ENCODE data around the gene TTC27.

TTC27 gene

GRCh38 chr2:32852856-32853255 is 225.0 kb downstream of the TTC27 start:
- no peak for DNase-seq
- TF ChIP-seq, protein P1, sequence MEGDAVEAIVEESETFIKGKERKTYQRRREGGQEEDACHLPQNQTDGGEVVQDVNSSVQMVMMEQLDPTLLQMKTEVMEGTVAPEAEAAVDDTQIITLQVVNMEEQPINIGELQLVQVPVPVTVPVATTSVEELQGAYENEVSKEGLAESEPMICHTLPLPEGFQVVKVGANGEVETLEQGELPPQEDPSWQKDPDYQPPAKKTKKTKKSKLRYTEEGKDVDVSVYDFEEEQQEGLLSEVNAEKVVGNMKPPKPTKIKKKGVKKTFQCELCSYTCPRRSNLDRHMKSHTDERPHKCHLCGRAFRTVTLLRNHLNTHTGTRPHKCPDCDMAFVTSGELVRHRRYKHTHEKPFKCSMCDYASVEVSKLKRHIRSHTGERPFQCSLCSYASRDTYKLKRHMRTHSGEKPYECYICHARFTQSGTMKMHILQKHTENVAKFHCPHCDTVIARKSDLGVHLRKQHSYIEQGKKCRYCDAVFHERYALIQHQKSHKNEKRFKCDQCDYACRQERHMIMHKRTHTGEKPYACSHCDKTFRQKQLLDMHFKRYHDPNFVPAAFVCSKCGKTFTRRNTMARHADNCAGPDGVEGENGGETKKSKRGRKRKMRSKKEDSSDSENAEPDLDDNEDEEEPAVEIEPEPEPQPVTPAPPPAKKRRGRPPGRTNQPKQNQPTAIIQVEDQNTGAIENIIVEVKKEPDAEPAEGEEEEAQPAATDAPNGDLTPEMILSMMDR (IDR thresholded peaks at IDR 0.05) = no peak
- intact Hi-C loops (cut with DNase I; ENCODE audit: low total_unique reads) = no loop called here
- no peaks in the 10 kb centered on the region for H3K4me1 ChIP-seq
- H3K36me3 ChIP-seq = no peaks in the 10 kb centered on the region
- no peaks in the 10 kb centered on the region for H3K9me3 ChIP-seq
- no peaks in the 10 kb centered on the region for H3K27me3 ChIP-seq
- no peak overlapping the region for H3K27ac ChIP-seq
- no peak overlapping the region for H3K4me3 ChIP-seq

- no peaks in the 10 kb centered on the region for H3K9me3 ChIP-seq
- H3K4me3 ChIP-seq = no peak overlapping the region
- intact Hi-C loops (cut with DNase I; ENCODE audit: low total_unique reads) = no loop called here
- H3K27me3 ChIP-seq = no peaks in the 10 kb centered on the region
- no peak overlapping the region for H3K27ac ChIP-seq
- no peaks in the 10 kb centered on the region for H3K36me3 ChIP-seq
- DNase-seq = no peak
- H3K4me1 ChIP-seq = no peaks in the 10 kb centered on the region
- TF ChIP-seq, protein P1 (IDR thresholded peaks at IDR 0.05) = no peak
These were observed 229.0 kb downstream of the TTC27 start for GRCh38 chr2:32856891-32857290.

- no peaks in the 10 kb centered on the region for H3K9me3 ChIP-seq
- intact Hi-C loops (cut with DNase I; ENCODE audit: low total_unique reads) = no loop called here
- no peaks in the 10 kb centered on the region for H3K36me3 ChIP-seq
- no peak for DNase-seq
- H3K4me3 ChIP-seq = no peak overlapping the region
- no peaks in the 10 kb centered on the region for H3K27me3 ChIP-seq
- H3K4me1 ChIP-seq = peaks cover 0 to 7% (median 3%) of the 10 kb centered on the region in 4 donors
- TF ChIP-seq, protein P1 (IDR thresholded peaks at IDR 0.05) = no peak
- H3K27ac ChIP-seq = no peak overlapping the region
These were observed 230.9 kb downstream of the TTC27 start for GRCh38 chr2:32858713-32859112.

DNA sequence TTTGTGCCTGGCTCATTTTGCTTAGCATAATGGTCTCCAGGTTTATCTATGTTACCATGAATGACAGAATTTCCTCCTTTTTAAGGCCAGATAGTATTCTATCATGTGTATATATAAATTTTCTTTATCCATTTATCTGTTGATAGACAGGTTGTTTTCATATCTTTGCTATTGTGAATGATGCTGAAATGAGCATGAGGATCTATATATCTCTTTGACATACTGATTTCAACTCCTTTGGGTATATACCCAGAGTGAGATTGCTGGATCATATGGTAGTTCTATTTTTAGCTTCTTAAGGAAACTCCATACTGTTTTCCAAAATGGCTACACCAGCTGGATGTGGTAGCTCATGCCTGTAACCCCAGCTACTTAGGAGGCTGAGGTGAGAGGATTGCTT is 232.5 kb downstream of the TTC27 start:
- no peak for DNase-seq
- peaks cover 0 to 21% (median 15%) of the 10 kb centered on the region in 4 donors for H3K4me1 ChIP-seq
- H3K36me3 ChIP-seq = no peaks in the 10 kb centered on the region
- H3K4me3 ChIP-seq = no peak overlapping the region
- no peaks in the 10 kb centered on the region for H3K27me3 ChIP-seq
- TF ChIP-seq, protein P1 (IDR thresholded peaks at IDR 0.05) = no peak
- no peaks in the 10 kb centered on the region for H3K9me3 ChIP-seq
- no peak overlapping the region for H3K27ac ChIP-seq
- intact Hi-C loops (cut with DNase I; ENCODE audit: low total_unique reads) = no loop called here

DNA sequence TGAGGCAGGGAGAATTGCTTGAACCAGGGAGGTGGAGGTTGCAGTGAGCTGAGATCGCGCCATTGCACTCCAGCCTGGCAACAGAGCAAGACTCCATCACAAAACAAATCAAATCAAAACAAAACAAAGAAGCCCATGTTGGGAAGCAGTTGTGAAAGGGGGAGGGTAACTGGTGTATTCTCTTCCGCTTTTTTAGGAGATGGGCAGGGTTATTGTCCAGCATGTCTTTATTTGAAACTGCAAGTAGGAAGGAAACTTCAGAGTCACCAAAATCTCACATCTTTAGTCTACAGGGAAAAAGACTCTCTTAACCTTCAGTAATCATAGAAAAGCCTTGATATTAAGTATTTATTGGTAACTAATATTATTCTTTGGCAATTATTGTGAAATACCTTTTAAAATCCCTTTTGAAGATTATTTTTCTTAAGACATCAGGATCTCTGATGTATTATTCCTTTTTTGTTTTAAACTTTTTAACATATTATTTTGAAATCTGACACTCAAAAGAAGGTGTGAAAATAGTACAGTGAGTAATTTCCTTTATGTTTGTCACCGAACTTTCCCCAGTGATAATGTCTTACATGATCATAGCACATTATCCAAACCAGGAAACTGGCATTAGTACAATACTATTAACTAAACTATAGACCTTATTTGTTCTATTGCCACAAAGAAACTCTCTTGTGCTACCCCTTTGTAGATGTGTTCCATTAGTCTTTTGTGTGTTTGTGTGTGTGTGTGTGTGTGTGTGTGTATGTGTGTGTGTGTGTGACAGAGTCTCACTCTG is 234.6 kb downstream of the TTC27 start:
- no peaks in the 10 kb centered on the region for H3K36me3 ChIP-seq
- H3K27ac ChIP-seq = no peak overlapping the region
- H3K4me3 ChIP-seq = no peak overlapping the region
- H3K4me1 ChIP-seq = peaks cover 0 to 25% (median 16%) of the 10 kb centered on the region in 4 donors
- intact Hi-C loops (cut with DNase I; ENCODE audit: low total_unique reads) = no loop called here
- DNase-seq = no peak
- TF ChIP-seq, protein P1 (IDR thresholded peaks at IDR 0.05) = no peak
- H3K9me3 ChIP-seq = no peaks in the 10 kb centered on the region
- no peaks in the 10 kb centered on the region for H3K27me3 ChIP-seq

Data from tibial artery (tissue), 4 donors.